Measurements from ENCODE around the gene KCNN2. TPM values are rescaled to one million over a fixed set of nuclear protein-coding genes. Genes with fewer than 3 reads are reported as not detected.

Gene KCNN2
- total and polyA plus RNA-seq, 10 of the 15 experiments (the other 5 are each of a cell fraction or from before 2014, with no cell fraction given) = 0.21 to 3.6 (median 0.79) TPM

GRCh38 chr5:114369680-114370417 lies 8.0 kb downstream of the KCNN2 start (continued):
- TF ChIP-seq HDAC2 (IDR thresholded peaks at IDR 0.05) (no peak), TCF7 (IDR thresholded peaks at IDR 0.05; ENCODE audit: borderline replicate concordance) (no peak)

GRCh38 chr5:114377050-114377844 lies 15.4 kb downstream of the KCNN2 start:
- Histone ChIP-seq H2AFZ (ENCODE audit: control insufficient read depth, low read depth, low read length) (no peak overlapping the region), H3K36me3 (ENCODE audit: control insufficient read depth in 2 of 2, insufficient read depth in 2 of 2, low read length in 1 of 2) (no peaks in the 10 kb centered on the region), H3K9ac (ENCODE audit: control insufficient read depth, insufficient read depth, low read length) (no peak overlapping the region), H3K9me3 (replicated peaks; ENCODE audit: control insufficient read depth, insufficient read depth, low read length) (no peaks in the 10 kb centered on the region), H3K4me3 (no peak overlapping the region), H4K20me1 (ENCODE audit: control insufficient read depth, insufficient read depth) (no peaks in the 10 kb centered on the region), H3K79me2 (ENCODE audit: control insufficient read depth, insufficient read depth, low read length) (no peaks in the 10 kb centered on the region), H3K4me1 (ENCODE audit: control insufficient read depth, insufficient read depth, low read length) (no peaks in the 10 kb centered on the region), H3K4me2 (ENCODE audit: control insufficient read depth, insufficient read depth) (no peak overlapping the region), H3K27me3 (replicated peaks in 1 of 2; ENCODE audit: control insufficient read depth in 2 of 2, insufficient read depth in 2 of 2, low read length in 1 of 2) (no peaks in the 10 kb centered on the region), H3K27ac (ENCODE audit: control insufficient read depth, insufficient read depth) (no peak overlapping the region)
- in situ Hi-C loops (cut with MboI) (no loop called here), intact Hi-C loops (cut with micrococcal nuclease; ENCODE audit: unreplicated experiment) (no loop called here)
- DNase-seq (ENCODE audit: low read depth, low spot score) (no peak), FAIRE-seq (no peak), ATAC-seq (no peak; the same call in 2 of the 3 replicates)
- ChIA-PET RAD21 (ENCODE audit: unreplicated experiment) (interaction anchor here (1.0 kb wide), 1 partner anchor 42 kb away, joined by 3 read pairs; no protein-coding TSS in a partner anchor), SMC1A (ENCODE audit: uncharacterized antibody, unreplicated experiment) (interaction anchor here (0.7 to 3.2 kb wide), 4 partner anchors 10 to 60 kb away, joined by 3 to 11 read pairs (median 7); no protein-coding TSS in a partner anchor), CTCF (interaction anchor here (0.6 to 3.1 kb wide), 4 partner anchors 10 to 177 kb away, joined by 3 to 13 read pairs (median 7); no protein-coding TSS in a partner anchor), POLR2A (interaction anchor here (1.0 to 1.3 kb wide), 2 partner anchors 10 to 13 kb away, joined by 3 to 5 read pairs; no protein-coding TSS in a partner anchor)
- no TSS peak for BruUV-seq (replicated peaks)
- WGBS (ENCODE audit: insufficient coverage, insufficient replicate concordance, low lambda C conversion rate, missing lambda C conversion rate) = 32% methylated on average over 7 of the region's 7 CpGs
- TF ChIP-seq IRF5 (IDR thresholded peaks at IDR 0.05; ENCODE audit: borderline replicate concordance) = no peak
- no peak for TF ChIP-seq RFX5 (IDR thresholded peaks at IDR 0.05; ENCODE audit: low read depth, low read length)
- TF ChIP-seq YBX1 (IDR thresholded peaks at IDR 0.05) = no peak
- TF ChIP-seq NRF1 (conservative IDR thresholded peaks at IDR 0.05; ENCODE audit: low read depth, low read length) = no peak
- TF ChIP-seq EZH2 (IDR thresholded peaks at IDR 0.05; ENCODE audit: borderline replicate concordance, control insufficient read depth, low read depth, low read length) = no peak
- no peak for TF ChIP-seq IRF4 (IDR thresholded peaks at IDR 0.05; ENCODE audit: low read depth, low read length)
- TF ChIP-seq MEF2B (IDR thresholded peaks at IDR 0.05; ENCODE audit: partially characterized antibody, poor library complexity, severe bottlenecking) = no peak
- TF ChIP-seq PML (IDR thresholded peaks at IDR 0.05; ENCODE audit: low read length) = no peak
